GM21360 (cell line): Measurements from ENCODE around the gene ABCB8.
A peak's percentile ranks its signal among the peaks of the same experiment; 100 is the strongest.

Experiments
- ATAC-seq: cut with Tn5 transposase; IDR thresholded peaks from one replicate; pipeline ENCODE4 v1.9.1; 2021; ENCODE audit warnings: mild to moderate bottlenecking, moderate library complexity; ENCODE audit not compliant: unreplicated experiment

ABCB8 gene

DNA sequence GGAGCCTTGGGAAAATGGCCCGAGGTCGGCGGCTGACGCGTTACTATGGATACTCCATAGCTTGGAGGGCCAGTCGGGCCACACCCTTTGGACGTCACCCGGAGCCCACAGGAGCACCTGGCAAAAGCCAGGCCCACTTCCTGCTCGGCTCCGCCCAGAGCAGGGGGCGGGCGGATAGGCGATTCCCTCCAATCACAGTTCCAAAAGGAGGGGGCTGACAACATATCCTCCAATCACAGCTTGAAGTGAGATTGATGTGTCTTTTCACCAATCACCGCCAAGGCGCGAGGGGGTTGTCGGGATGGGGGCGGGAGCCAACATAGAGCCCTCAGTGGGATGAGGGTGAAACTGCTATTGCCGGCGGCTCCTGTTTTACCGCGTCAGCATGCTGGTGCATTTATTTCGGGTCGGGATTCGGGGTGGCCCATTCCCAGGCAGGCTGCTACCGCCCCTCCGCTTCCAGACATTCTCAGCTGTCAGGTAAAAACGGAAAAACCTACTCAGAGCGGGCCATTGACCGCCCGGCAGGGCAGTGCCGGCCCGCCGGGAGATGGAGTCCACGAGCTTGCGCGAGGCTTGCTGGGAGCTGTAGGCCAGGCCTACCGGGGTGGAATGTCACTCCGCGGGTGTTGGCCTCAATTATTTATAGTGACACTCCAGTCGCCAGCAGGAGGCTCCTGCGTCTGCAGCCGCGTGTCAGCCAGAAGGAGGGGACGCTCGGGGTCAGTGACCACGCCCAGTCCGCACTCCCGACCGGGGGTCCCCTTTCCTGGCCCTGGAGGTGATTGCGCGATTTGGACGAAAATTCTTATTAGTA is at the start of gene ABCB8:
ABCB8 (plus strand) TSS at position 320 of the 817 bp plus-strand sequence; CDS start at position 386, 66 bp downstream.
- peak; percentile 95 for ATAC-seq

DNA sequence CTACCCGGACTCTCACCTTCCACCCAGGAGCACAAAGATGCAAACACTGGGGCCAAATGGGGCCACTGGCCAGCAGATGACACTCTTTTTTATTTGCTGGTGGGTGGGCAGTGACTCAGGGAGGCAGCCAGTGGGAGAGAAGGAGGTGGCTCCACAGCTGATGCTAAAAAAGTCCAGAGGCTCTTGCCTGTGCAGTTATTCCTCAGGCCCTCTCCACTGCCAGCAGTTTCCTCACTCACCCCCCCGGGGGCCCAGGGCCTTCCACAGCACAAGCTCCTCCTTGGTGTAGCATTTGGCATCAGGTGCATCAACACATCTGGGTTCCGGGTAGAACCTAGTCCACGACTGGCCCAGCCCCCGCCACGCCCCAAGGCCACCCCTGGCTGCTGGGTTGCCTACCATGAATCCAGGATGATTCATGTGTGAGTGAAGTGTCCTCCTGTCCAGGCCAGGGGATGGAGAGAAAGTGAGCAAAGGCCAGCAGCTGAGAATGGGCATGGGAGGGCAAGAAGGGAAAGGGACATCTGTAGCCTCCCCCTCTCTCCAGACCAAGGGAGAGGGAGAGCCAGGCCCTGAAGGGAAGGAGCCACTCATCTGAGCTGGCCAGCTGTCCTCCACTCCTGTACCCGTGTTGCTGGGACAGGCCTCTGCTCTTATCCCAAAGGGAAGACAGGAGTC is 48.4 kb upstream of the ABCB8 start:
- no peak for ATAC-seq

DNA sequence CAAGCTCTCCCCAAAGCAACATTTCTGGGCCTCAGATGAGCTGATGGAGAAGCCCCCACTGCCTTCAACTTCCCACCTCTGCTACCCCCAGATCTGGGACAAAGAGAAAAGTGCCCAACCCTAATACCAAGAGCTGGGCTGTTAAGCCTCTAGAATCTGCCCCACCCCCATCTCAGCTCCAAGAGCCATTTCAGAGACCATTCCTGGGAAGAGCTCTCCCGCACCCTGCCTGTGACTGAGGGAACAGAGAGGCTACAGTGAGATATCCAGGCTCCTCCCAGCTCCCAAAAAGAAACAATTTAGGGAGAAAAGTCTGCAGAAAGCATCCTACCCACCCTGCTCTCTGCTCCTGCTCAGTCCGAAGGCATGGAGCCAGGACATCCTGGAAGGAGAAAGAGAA is 47.6 kb upstream of the ABCB8 start:
- no peak for ATAC-seq

DNA sequence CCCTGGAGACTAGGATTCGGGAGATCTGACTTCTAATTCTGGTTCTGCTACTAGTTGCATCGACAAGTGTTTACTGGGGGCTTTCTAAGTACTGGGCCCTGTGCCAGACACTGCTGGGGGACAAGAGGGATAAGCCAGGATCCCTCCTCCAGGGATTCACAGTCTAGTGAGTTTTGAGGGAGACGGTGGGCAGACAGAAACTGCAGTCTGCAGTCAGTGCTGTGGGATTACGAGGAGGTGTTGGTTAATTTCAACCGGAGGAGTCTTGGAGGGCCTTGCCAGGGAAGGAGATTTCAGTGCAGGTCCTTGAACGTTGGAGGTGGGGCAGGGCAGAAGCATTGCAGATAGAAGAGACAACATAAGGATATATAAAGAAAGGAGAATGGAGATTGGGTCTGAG is 46.6 kb upstream of the ABCB8 start:
- no peak for ATAC-seq

DNA sequence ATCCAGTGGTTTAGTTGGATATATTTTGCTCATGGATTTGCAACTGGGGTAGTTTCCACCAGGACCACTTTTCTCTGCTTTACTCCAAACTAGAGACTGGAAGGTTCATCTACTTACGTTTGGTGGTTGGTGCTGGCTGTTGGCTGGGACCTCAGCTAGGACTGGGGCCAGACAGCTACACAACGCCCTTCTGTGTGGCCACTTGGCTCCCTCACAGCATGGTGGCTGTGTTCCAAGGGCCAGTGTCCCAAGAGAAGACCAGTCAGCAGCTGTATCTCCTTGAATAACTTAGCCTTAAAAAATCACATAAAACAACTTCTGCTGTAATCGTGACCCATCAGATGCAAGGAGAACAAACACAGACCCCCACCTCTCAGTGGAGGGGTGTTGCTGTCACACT is 45.9 kb upstream of the ABCB8 start:
- no peak for ATAC-seq

- no peak for ATAC-seq
Measured at GRCh38 chr7:150983893-150984368, 44.3 kb upstream of the ABCB8 start.

DNA sequence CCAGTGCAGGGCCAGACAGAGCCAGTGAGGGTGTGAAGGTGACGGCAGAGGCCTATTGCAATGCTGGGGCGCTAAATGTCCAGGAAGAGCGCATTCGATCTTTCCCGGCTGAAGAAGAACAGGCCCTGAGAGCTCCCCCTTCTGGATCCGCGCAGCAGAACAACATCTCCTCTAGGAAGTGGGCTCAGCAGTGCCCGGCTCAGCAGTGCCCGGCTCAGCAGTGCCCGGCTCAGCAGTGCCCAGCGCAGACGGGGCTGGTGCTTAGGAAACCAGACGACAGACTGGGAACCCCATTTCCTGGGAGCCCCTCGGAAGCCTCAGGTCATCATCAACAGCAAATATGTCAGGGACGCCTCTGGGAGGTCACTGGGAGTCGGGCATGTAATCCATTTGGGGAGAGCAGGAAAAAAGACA is 42.1 kb upstream of the ABCB8 start:
- ATAC-seq, result no peak

DNA sequence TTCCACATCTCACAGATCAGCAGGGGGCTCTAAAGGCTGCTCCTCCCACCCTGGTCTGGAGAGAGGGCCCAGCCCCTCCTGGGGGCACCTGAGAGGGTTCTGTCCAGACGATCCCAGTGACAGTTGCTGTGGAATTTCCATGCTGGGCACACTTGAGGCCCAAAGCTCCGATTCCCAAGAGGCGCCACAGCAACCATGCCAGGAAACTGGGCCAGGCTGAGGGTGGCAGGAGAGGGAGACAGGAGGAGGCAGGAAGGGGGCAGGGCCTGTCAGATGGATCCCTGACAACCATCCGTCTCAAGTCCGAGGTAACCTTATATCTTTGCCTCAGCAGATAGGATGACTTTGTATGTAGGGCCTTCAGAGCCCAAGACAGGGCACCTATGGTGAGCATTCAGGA is 41.7 kb upstream of the ABCB8 start:
- ATAC-seq, result no peak

DNA sequence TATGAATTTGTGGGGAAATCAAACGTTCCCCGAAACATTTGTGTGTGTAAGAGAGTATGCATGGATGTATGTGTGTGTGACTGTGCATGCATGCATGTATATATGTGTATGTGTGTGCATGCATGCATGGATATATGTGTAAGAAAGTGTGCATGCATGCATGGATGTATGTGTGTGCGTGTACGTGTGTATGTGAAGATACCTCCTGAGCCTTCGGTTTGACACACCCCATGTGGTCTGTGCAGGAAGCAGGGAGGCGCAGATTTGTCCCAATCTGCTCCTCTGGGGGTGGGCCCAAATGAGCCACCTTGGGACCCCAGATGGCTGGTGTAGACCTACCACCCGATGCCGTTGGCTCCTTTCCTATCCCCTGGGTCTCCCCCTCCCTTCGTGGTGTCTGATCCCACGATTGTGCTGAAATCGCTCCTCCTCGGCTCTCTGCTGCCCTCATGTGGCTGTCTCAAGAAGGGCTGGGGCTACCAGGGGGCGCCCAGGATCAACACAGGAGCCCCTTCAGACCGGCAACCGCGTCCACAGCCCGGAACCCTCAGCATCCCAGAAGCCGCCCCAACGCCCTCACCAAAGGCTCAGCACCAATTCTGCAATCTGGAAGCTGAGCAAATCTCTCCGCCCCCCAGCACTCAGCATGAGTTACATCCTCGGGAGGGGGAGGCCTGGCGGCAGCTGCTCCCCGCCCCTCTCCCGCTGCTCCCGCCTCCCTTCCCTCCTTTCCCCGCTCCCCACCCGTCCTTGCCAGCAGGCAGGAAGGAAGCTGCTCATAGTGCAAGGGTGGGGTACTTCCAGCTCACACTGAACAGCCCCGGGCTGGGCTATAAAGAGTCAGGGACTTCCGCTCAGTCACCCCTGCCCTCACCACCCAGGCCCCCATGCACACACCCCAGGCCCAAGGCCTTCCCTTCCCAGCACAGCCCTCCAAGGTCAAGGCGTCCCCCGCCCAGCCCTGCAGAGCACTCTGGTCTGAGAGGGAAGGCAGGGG is 39.7 kb upstream of the ABCB8 start:
- ATAC-seq, result no peak

DNA sequence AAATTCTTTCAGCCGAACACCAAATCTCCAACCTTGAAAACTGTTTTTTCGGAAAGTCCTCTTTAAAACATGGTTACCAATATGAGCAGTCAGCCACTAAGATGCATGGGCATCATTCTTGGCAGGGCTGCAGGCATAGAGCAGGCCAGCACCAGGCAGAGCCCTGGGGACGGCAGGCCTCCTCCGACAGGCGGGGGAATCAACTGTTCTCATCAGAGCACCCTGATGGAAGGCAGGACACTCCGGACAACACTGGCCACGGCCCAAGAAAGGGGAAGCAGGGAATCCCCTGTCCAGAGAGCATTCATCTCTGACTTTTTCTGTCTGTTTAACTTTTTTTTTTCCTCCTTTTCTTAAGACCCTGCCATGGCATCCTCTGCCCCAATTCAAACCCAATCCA is 38.8 kb upstream of the ABCB8 start:
- ATAC-seq, result no peak

DNA sequence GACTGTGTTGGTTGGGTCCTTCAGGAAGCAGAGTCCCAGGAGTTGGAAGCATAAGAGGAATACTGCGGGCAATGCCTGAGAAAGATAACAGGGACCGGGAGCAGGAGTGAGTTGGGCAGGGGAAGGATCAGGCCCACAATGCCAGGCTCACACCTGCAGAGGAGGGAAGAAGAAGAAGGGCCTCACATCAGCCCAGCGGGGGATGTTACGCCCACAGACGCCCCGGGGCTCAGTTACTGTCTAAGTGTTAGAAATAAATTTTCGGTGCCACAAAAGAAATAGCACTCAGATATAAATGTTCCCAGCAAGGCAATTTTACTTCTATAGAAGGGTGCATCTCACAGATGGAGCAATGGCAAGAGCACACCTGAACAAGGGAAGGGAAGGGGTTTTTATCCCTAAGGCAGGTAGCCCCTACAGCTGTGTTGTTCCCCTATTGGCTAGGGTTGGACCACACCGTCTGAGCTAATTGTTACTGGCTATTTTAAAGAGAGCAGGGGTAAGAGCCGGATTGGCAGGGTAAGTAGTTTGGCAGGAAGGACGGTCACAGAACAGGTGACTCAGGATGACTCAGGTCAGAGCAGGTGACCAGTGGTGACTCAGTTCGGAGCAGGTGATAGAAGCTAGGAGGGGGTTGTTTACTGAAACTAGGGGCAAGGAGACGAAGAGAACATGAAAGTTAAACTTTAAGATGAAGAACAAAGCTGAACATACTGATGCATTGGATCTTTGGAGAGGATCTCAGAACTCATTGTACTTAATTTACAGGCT is 37.6 kb upstream of the ABCB8 start, which contains the start of gene NOS3:
NOS3 (plus strand) TSS at position 602 of the 771 bp plus-strand sequence. CDS start 2,787 bp downstream, outside the sequence.
- no peak for ATAC-seq

GRCh38 chr7:150992051-150992640 is 36.1 kb upstream of the ABCB8 start:
- no peak for ATAC-seq

- no peak for ATAC-seq
Measured at GRCh38 chr7:150992833-150993302, 35.4 kb upstream of the ABCB8 start.

DNA sequence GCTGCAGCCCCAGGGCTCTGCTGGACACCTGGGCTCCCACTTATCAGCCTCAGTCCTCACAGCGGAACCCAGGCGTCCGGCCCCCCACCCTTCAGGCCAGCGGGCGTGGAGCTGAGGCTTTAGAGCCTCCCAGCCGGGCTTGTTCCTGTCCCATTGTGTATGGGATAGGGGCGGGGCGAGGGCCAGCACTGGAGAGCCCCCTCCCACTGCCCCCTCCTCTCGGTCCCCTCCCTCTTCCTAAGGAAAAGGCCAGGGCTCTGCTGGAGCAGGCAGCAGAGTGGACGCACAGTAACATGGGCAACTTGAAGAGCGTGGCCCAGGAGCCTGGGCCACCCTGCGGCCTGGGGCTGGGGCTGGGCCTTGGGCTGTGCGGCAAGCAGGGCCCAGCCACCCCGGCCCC is 34.7 kb upstream of the ABCB8 start:
- ATAC-seq, result no peak

GRCh38 chr7:150994141-150994837 is 34.0 kb upstream of the ABCB8 start:
- no peak for ATAC-seq

- no peak for ATAC-seq
Measured at GRCh38 chr7:150994838-150995510, 33.3 kb upstream of the ABCB8 start.

GRCh38 chr7:150996376-150997074 is 31.7 kb upstream of the ABCB8 start:
- no peak for ATAC-seq

DNA sequence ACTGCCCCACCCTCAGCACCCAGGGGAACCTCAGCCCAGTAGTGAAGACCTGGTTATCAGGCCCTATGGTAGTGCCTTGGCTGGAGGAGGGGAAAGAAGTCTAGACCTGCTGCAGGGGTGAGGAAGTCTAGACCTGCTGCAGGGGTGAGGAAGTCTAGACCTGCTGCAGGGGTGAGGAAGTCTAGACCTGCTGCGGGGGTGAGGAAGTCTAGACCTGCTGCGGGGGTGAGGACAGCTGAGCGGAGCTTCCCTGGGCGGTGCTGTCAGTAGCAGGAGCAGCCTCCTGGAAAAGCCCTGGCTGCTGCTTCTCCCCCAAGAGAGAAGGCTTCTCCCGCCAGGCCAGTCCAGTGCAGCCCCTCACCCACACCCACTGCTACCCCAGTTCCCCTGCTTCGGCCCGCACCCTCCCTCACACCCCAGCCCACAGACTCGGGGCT is 31.2 kb upstream of the ABCB8 start:
- ATAC-seq, result no peak
